ENCODE results near the gene SARDH.

The SARDH gene

DNA sequence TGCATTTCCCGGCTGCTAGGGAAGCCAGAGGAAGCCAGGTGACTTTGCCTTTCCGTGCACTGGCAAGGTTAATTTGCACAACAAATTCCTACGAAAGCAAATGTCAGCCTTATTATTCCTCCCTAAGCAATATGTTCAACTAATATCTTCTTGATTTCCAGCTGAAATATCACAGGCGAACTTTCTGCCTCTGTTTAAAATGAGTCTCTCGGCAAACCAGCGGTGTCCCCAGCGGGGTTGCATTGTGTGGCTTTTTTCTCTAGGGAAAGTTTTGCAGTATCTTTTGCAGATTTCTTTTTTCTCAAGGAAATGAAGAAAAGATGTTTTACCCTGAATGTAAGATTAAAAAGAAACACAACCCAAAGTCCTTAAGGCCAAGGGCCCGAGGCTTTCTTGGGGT is 100.1 kb downstream of the SARDH start:
- Histone ChIP-seq H3K27ac (ENCODE audit: low read depth, low read length, poor library complexity, severe bottlenecking) (no peak overlapping the region), H3K36me3 (ENCODE audit: insufficient read depth, low read length) (no peaks in the 10 kb centered on the region), H3F3A (ENCODE audit: insufficient read depth, low read length) (no peaks in the 10 kb centered on the region), H3K27me3 (ENCODE audit: insufficient read depth, low read length) (0 out of 2 replicates have a peak, but pooled peaks cover 5% of the 10 kb centered on the region), H3K4me1 (ENCODE audit: insufficient read depth, low read length, severe bottlenecking) (no peaks in the 10 kb centered on the region), H3K9ac (ENCODE audit: low read length) (no peak overlapping the region), H3K9me3 (ENCODE audit: low read length) (no peaks in the 10 kb centered on the region), H3K4me2 (ENCODE audit: low read length) (no peak overlapping the region), H4K20me1 (ENCODE audit: insufficient read depth, low read length) (no peaks in the 10 kb centered on the region), H2AFZ (ENCODE audit: low read length) (no peak overlapping the region), H3K4me3 (ENCODE audit: low read depth, low read length, poor library complexity, severe bottlenecking) (no peak overlapping the region), H3K9me2 (ENCODE audit: low read depth, low read length) (no peaks in the 10 kb centered on the region), H3K79me2 (ENCODE audit: insufficient read depth, low read length) (no peaks in the 10 kb centered on the region)
- TF ChIP-seq, protein P1, sequence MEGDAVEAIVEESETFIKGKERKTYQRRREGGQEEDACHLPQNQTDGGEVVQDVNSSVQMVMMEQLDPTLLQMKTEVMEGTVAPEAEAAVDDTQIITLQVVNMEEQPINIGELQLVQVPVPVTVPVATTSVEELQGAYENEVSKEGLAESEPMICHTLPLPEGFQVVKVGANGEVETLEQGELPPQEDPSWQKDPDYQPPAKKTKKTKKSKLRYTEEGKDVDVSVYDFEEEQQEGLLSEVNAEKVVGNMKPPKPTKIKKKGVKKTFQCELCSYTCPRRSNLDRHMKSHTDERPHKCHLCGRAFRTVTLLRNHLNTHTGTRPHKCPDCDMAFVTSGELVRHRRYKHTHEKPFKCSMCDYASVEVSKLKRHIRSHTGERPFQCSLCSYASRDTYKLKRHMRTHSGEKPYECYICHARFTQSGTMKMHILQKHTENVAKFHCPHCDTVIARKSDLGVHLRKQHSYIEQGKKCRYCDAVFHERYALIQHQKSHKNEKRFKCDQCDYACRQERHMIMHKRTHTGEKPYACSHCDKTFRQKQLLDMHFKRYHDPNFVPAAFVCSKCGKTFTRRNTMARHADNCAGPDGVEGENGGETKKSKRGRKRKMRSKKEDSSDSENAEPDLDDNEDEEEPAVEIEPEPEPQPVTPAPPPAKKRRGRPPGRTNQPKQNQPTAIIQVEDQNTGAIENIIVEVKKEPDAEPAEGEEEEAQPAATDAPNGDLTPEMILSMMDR (IDR thresholded peaks at IDR 0.05; ENCODE audit: low read length) = no peak
- TF ChIP-seq EZH2 (IDR thresholded peaks at IDR 0.05; ENCODE audit: borderline replicate concordance, low read length) = no peak

DNA sequence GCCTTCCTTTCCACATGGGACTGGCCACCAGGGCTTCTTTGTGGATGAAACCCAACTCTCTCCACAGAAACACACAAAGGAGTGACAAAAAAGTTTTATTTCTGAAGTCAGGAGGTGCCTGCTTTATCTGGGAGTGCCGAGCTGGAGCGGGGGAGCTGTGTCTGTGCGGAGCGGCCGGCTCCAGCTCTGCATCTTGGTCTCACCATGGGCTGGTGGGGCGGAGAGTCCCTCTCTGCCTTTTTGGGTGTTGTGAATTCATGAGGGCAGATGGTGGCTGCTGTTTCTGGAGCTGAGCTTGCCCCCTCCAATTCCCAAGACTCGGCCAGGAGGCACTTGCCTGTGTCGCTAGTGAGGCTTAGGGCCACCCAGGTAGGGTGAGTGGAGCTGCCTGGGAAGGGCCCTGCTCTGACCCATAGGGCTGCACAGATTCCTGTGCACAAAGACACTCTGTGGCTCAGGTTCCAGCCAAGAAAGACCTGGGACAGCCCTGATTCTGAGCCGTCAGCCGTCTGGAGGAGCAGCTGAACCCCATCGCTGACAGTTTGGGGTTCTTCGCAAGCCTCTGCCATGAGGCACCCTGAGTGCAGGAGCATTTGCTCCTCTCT is 100.6 kb downstream of the SARDH start:
- no peaks in the 10 kb centered on the region for H3K4me1 ChIP-seq (ENCODE audit: insufficient read depth, low read length, severe bottlenecking)
- H2AFZ ChIP-seq (ENCODE audit: low read length) = no peak overlapping the region
- no peak overlapping the region for H3K9ac ChIP-seq (ENCODE audit: low read length)
- H3K27me3 ChIP-seq (ENCODE audit: insufficient read depth, low read length) = 0 out of 2 replicates have a peak, but pooled peaks cover 7% of the 10 kb centered on the region
- TF ChIP-seq, protein P1 (IDR thresholded peaks at IDR 0.05; ENCODE audit: low read length) = no peak
- TF ChIP-seq EZH2 (IDR thresholded peaks at IDR 0.05; ENCODE audit: borderline replicate concordance, low read length) = no peak
- no peaks in the 10 kb centered on the region for H3K36me3 ChIP-seq (ENCODE audit: insufficient read depth, low read length)
- no peaks in the 10 kb centered on the region for H3F3A ChIP-seq (ENCODE audit: insufficient read depth, low read length)
- H3K9me2 ChIP-seq (ENCODE audit: low read depth, low read length) = no peaks in the 10 kb centered on the region
- no peaks in the 10 kb centered on the region for H3K79me2 ChIP-seq (ENCODE audit: insufficient read depth, low read length)
- no peak overlapping the region for H3K4me2 ChIP-seq (ENCODE audit: low read length)
- H3K9me3 ChIP-seq (ENCODE audit: low read length) = no peaks in the 10 kb centered on the region
- no peaks in the 10 kb centered on the region for H4K20me1 ChIP-seq (ENCODE audit: insufficient read depth, low read length)
- no peak overlapping the region for H3K4me3 ChIP-seq (ENCODE audit: low read depth, low read length, poor library complexity, severe bottlenecking)
- H3K27ac ChIP-seq (ENCODE audit: low read depth, low read length, poor library complexity, severe bottlenecking) = no peak overlapping the region

DNA sequence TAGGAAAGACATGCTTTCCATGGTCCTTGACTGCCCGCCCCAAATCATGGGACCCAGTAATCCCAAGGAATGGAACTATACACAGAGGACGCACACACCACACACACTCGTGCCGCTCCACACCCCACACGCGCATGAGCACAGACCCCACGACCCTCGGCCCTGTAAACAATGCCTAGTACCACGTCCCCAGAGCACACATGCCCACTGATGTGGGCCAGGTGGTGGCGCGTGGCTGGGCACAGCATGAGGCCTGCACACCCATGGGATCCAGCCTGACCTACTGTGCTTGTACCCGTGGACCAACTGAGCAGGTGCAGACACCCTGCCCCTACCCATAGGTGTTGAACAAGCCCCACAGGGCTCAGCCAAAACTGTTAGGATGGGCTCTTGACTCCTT is 101.2 kb downstream of the SARDH start:
- Histone ChIP-seq H2AFZ (ENCODE audit: low read length) (no peak overlapping the region), H3F3A (ENCODE audit: insufficient read depth, low read length) (no peaks in the 10 kb centered on the region), H3K27me3 (ENCODE audit: insufficient read depth, low read length) (0 out of 2 replicates have a peak, but pooled peaks cover 5% of the 10 kb centered on the region), H3K4me3 (ENCODE audit: low read depth, low read length, poor library complexity, severe bottlenecking) (no peak overlapping the region), H3K36me3 (ENCODE audit: insufficient read depth, low read length) (no peaks in the 10 kb centered on the region), H3K9me3 (ENCODE audit: low read length) (no peaks in the 10 kb centered on the region), H3K4me1 (ENCODE audit: insufficient read depth, low read length, severe bottlenecking) (no peaks in the 10 kb centered on the region), H3K9me2 (ENCODE audit: low read depth, low read length) (no peaks in the 10 kb centered on the region), H3K9ac (ENCODE audit: low read length) (no peak overlapping the region), H3K79me2 (ENCODE audit: insufficient read depth, low read length) (no peaks in the 10 kb centered on the region), H3K4me2 (ENCODE audit: low read length) (no peak overlapping the region), H4K20me1 (ENCODE audit: insufficient read depth, low read length) (no peaks in the 10 kb centered on the region), H3K27ac (ENCODE audit: low read depth, low read length, poor library complexity, severe bottlenecking) (no peak overlapping the region)
- TF ChIP-seq, protein P1 (IDR thresholded peaks at IDR 0.05; ENCODE audit: low read length) = no peak
- TF ChIP-seq EZH2 (IDR thresholded peaks at IDR 0.05; ENCODE audit: borderline replicate concordance, low read length) = no peak
